Skin epidermis (tissue), 12 donors: ENCODE data around the gene GAS1.

Source experiments
- H3K27ac ChIP-seq, 21 experiments: fragments of 200-600 bp; sonication (generic) in 11 of 21; one replicate each; pipeline ENCODE4 v1.5.0; 2020; ENCODE audit warnings: mild to moderate bottlenecking in 3 of 21, inconsistent platforms in 2 of 21, moderate library complexity in 2 of 21
- H3K4me3 ChIP-seq, 7 experiments: fragments of 200-600 bp; sonication (generic) in 2 of 7; one replicate each; pipeline ENCODE4 v1.5.0; 2020; ENCODE audit warnings: inconsistent platforms in 2 of 7, mild to moderate bottlenecking in 2 of 7, moderate library complexity in 1 of 7

Gene GAS1

DNA sequence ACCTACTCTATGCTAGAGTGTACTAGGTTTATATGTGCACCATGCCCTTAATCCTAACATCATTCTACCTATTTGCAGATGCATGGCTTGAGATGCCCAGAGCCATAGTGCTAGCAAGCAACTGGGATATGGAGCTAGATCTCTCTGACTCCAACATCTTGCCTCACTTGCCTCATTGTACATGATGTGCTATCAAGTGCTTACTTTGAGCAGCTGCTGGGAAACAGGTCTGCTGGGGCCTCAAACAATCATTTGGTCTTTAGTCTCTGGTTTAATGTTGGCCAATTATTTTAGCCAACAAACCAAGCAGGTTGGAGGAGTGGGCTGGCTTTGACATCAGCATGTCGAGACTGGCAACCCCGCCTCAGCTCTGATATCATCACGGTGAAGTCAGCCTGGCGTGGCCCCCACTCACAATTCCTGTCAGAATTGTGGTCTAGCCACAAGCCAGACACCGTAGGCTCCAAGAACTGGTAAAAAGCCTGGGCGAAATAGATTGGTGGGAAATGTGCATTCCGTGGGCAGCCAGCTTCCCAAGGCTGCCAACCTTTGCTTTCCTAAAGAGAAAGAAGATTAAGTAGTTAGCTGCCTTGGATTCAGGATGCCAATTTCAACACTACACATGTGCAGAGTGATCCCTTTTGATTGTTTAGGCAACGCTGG lies 21.1 kb upstream of the GAS1 start:
- Histone ChIP-seq H3K4me3 (no peak overlapping the region), H3K27ac (peak overlapping the region in 8 of 21 experiments; percentile 5 to 79 (median 55))

DNA sequence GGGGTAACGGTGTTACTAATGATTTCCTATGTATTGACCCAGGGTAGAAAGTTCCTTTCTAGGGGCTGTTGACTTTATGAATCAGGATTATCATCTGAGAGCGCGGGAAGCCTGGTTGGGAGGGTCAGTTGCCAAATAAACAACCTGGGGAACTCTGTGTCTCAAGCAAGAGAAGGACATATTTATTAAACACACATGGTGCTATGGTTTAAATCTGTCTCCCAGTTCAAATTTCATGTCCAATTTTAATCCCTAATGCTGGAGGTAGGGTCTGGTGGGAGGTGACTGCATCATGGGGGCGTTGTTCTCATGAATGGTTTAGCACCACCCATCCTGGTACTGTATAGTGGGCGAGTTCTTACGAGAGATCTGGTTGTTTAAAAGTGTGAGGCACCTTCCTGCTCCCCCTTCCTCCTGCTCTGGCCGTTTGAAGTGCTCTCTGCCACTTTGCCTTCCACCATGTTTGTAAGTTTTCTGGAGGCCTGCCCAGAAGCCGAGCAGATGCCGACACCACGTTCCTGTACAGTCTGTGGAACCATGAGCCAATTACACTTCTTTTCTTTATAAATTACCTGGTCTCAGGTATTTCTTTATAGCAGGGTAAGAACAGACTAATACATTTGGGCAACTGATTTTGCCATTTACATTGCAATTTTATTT lies 19.7 kb upstream of the GAS1 start:
- H3K27ac ChIP-seq = peak overlapping the region in 10 of 21 experiments; percentile 6 to 39 (median 30)
- no peak overlapping the region for H3K4me3 ChIP-seq

DNA sequence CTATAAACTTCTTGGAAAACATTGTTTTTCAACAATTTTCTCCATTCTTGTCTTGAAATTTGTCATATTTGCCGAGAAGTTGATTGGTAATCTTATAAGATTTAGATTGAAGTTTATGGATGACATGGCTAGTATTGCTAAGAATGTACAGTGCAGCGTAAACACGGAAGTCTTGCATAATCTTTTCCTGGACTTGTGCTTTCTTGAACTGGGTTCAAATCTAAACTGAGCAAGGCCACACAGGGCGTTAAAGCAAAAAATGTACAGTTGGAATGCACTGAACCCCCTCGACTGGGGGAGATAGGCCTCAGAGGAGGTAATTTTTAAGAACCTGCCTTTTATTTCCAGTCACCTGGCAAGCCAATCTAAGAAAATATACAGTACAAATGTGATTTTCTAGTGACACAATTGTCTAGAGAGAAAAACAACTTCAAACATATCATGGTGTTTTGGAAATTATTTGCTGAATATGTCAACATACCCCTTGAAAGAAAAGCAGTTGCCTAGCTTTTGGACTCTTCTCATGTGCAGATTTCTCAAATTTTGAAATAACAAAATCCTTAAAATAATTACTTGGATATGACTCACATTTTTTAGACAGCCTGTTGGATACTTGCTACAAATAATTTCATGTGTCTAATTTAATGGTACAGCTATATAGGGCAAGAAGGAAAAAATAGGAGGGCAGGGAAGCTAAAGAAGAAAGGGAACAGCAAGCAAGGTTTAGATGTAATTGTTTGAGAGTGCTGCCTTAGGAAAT lies 18.5 kb upstream of the GAS1 start:
- Histone ChIP-seq H3K27ac (peak overlapping the region in 10 of 21 experiments; percentile 8 to 75 (median 32)), H3K4me3 (no peak overlapping the region)

DNA sequence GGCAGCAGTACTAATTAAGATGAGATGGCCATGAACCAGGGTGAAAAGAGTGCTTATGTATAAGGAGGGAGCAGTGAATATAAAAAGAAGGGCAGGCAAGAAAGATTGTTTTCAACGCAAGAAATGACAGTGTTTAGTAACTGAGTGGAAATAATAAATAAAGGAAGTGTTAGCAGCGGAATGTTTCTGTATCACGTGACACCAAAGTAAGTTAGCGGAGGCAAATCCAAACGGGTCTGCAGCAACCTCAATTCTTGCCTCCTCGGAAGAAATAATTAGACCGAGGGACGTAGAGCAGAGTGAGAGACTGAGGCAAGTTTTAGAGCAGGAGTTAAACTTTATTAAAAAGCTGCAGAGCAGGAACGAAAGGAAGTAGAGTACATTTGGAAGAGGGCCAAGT lies 15.4 kb upstream of the GAS1 start:
- H3K4me3 ChIP-seq = no peak overlapping the region
- no peak overlapping the region for H3K27ac ChIP-seq

DNA sequence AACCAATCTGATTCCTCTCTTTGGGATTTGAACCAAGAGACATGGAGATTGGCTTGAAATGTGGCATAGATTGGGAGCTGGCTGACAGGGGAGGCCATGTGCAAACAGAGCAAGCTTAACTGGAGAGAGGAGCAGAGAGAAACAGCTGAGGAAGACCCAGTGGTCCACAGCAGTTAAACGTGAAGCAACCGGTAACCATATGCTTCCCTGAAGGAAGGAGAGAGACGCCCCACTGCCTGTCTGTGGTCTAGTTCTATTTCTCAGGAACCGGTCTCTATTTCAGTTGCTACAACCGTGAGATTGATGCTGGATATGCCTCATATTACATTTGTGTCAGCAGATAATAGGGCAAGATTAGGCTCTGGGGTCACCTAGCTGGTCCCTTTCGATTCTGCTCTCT lies 13.6 kb upstream of the GAS1 start:
- no peak overlapping the region for H3K27ac ChIP-seq
- no peak overlapping the region for H3K4me3 ChIP-seq

DNA sequence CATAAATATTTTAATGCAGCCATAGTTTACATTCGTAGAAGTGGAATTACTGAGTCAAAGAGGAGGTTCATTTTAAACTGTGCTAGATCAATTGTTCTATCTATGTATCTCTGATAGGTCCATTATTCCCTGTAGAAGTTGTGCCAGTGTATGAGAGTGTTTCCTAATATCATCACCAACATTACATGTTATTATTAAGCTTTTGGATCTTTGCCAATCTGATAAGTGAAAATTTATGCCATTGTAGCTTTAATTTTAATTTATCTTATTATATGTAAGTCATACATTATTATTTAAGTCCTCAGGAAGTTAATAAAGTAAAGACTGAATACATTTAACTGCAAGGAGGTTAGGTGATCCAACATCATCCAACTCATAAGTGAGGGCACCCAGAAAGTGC lies 10.9 kb upstream of the GAS1 start:
- H3K4me3 ChIP-seq = no peak overlapping the region
- no peak overlapping the region for H3K27ac ChIP-seq

DNA sequence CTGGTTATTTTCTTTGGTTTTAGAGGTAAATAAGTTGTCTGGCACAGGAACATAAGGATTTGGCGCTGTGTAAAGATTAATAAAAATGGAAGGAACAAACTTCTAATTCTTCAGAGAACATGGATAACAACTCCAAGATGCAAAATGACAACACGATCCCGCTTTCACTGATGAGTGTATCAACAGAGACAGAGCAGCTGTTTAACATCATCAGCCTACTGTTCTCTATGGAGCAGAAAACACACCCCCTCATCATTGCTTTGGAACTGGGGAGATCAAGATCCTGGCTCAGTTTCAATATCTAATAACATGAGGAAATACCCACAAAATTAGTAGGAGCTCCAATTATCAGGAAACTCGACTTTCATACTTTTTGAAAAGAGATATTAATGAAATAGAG lies 8.3 kb upstream of the GAS1 start:
- H3K4me3 ChIP-seq = no peak overlapping the region
- H3K27ac ChIP-seq = no peak overlapping the region

DNA sequence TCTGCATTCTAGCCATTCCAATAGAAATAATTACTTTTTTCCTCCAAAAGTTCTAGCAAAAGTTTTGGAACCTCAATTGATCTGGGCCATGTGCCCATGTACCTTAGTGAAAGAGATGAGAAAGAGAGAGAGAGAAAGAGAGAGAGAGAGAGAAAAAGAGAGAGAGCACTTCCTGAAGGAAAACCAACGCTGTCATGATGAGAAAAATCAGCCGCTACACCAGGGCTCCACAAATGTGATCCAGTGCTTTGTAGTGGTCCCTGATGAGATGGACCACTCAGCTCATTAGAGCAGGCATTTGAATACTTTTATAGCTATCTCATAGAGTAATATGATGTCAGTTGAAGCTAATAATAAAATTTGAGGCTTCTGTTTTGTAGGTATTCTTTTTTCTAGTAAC lies 7.7 kb upstream of the GAS1 start:
- H3K27ac ChIP-seq = no peak overlapping the region

DNA sequence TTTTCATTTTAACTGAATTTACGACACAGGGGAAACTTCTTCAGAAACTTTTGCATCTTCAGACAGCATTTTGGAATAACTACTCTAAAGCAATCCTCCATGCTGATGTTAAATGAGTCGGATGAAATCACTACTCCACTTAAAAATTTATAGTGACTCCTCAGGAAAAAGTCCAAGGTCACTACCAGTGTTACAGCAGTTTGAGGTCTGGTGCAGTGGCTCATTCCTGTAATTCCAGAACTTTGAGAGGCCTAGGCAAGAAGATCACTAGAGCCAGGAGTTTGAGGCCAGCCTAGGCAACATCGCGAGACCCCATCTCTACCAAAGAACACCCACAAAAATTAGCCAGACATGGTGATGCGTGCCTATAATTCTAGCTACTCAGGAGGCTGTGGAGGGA lies 5.9 kb upstream of the GAS1 start:
- no peak overlapping the region for H3K27ac ChIP-seq
- no peak overlapping the region for H3K4me3 ChIP-seq

More for the DNA sequence above, 7.7 kb upstream of the GAS1 start:
- H3K4me3 ChIP-seq = no peak overlapping the region

DNA sequence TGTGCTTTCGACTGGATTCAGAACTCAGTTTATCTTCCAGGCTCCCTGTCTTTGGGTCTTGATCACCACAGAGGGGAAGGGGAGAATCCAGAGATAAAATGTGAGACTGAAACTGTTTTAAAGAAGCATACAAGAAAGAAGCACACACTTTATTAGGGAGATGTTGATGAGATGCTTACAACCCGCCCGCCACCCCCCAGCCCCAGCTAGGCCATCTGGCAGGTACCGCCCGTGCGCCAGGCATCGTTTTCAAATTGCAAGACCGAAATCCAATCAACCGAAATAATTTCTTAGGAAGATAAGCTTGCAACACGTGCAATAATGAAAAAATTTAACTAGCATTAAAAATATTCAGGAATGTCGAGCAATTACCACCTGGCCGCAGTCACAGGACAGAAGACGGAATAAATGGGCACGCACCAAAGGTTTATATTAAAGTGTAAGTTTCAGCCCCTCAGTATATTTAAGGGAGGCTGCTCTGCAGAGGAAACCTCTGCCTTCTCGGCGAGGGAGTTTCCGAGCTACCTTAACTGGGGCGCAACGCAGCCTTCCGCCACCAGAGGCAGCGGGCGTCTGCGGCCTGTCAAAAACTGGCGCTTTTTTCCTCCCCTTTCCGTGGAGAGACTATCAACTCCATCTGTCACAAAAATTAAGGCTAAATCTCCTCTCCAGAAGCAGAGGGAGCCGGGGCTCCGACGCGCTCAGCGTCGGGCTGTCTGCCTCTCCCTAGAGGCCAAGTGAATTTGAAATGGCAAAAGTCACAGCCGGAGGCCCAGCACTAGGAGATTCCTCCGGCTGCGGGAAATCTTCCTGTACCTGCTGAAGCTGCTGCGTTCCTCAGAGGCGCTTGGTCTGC lies 996 bp upstream of the GAS1 start:
- peak overlapping the region; percentile 57 to 85 (median 72) for H3K4me3 ChIP-seq
- peak overlapping the region in 20 of 21 experiments; percentile 25 to 96 (median 88) for H3K27ac ChIP-seq

DNA sequence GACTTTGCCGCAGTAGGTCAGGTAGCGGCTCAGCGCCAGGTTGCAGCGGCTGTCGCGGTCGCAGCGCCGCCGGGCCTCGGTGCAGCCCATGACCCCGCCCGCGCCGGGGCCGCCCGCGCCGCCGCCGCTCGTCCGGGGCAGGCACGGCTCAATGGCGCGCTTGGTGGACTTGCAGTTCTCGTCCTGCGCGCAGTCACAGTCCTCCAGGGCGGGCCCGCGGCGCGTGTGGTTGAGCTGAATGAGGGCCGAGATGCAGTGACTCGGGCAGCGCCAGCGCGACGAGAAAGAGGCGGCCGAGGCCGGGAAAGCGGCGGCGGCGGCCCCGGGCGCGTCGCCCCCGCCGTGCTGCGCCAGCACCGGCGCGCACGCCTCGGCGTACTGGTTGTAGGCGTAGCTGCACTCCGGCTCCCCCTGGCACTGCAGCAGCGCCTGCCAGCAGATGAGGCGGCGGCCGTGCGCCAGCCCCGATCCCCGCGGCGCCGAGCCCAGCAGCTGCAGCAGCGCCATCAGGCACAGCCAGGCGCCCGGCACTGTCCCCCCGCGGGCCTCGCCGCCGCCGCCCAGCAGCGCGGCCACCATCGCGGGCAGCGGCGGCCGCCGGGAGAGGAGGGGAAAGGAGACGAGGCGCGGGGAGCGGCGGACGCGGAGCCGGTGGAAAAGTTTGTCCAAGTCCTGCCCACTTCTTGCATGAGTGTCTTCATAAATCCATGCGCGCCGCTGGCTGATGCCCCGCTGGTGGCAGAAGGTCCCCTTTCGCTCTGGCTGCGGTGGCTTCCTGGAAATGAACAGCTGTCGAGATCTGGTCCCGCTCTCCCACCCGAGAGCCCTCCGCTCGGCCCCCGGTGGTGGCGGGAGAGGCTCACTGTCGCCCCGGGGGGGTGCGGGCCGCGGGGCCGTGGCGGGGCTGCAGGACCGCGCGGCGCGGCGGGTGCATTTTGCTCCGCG lies 833 bp downstream of the GAS1 start:
- H3K4me3 ChIP-seq = peak overlapping the region; percentile 57 to 85 (median 72)

DNA sequence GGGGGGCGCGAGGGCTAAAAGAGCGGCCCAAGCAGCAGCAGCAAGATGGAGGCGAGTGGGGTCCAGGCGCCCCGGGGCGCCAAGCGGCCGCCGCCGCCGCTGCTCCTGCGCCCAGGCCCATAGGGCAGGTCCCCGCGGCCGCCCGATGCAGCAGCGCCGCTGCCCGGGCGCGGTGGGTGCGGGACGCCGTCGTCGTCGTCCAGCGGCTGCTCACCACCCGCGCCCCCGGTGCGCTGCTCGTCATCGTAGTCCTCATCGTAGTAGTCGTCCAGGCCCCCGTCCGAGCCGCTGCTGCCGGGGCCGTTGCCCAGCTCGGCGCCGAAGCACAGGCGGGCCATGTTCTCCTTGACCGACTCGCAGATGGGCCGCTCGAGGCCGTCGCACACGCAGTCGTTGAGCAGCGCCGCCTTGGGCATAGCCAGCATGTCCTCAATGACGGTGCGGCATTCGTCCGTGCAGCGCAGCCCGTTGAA lies 1.5 kb downstream of the GAS1 start:
- H3K4me3 ChIP-seq = peak overlapping the region; percentile 57 to 85 (median 72)

More for the DNA sequence above, 833 bp downstream of the GAS1 start:
- H3K27ac ChIP-seq = peak overlapping the region; percentile 14 to 96 (median 88)

DNA sequence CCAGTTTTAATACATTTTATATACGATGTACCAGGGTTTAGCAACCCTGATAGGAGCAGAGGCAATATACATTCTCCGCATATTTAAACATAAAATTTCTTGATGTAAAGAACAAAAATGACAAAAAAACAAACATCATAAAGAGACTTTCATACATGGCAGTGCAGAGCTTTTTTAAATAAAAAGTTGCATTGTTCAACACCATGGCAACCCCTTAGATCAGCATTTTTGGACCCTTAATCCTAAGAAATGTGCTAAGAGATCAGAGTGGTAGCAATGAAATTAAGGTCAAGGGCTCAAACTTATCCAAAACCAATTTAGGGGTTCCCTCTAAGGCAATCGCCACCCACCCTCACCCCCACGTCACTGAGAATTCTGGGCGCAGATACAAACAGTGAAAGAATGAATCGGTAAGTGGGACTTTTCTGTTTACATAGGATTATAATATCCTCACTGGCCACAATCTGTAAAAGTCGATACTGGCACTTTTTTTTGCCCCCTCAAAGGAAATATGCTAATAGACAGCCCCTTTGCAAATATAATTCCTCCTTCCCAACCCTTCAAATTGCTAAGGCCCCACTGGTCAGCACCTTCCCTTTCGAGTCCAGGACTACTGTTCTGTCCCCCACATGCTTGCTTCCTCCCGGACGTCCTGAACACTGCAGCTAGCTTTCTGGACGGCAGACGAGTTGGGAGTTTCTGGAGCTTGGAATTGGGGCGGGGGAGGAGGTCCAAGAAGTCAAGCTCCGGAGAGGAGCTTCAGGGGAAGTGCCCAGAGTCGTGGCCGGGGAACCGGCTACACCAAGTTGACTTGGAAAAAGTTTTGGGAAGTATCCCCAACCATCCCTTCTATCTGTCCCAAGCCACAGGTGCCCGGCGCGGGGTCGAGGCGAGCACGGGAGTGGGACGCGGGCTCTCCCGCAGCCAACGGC lies 2.2 kb downstream of the GAS1 start:
- Histone ChIP-seq H3K27ac (peak overlapping the region; percentile 14 to 96 (median 88)), H3K4me3 (peak overlapping the region; percentile 57 to 85 (median 72))

More for the DNA sequence above, 1.5 kb downstream of the GAS1 start:
- peak overlapping the region; percentile 14 to 96 (median 88) for H3K27ac ChIP-seq

DNA sequence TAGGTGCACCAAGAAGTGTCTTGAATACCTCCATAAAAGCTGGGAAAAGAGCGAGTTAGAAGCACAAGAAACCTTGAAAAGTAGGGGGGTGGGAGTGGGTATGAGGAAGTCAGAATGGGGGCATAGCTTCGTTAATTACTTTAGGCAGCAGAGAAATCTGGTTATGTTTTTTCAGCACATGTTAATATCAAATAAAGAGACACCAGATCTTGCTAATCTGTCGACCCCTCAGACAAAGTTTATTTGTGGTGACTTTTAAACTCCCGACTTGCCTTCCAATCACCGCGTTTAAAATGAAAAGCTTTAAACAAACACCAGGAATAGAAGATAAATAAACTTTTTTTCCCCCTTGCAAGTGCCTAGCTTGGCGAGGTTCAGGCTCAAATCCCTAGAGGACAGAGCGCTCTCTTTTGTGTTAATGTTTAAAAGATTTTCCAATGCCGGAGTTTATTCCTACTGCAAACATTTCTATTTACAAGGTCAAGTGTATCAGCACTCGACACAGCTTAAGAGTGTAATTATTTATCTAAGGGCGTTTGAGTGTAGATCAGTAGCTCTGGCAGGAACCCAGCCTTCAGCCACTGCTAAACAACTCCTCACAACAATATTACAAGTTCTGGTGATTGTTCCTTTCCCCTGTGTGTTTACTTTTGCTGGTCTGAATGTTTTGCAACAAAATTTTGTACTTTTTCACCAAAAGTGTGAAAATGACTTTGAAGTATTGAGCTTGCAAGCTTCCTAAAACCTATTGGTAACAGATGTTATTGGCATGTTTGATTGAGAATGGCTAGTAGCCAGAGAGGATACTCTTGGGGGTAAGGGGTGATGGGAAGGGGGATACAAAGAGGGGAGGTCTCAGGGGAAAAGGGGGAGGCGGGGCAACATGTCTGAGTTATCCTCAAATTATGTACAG lies 3.8 kb downstream of the GAS1 start:
- Histone ChIP-seq H3K4me3 (peak overlapping the region in 2 of 7 experiments; percentile 66 to 85), H3K27ac (peak overlapping the region in 8 of 21 experiments; percentile 4 to 92 (median 30))

DNA sequence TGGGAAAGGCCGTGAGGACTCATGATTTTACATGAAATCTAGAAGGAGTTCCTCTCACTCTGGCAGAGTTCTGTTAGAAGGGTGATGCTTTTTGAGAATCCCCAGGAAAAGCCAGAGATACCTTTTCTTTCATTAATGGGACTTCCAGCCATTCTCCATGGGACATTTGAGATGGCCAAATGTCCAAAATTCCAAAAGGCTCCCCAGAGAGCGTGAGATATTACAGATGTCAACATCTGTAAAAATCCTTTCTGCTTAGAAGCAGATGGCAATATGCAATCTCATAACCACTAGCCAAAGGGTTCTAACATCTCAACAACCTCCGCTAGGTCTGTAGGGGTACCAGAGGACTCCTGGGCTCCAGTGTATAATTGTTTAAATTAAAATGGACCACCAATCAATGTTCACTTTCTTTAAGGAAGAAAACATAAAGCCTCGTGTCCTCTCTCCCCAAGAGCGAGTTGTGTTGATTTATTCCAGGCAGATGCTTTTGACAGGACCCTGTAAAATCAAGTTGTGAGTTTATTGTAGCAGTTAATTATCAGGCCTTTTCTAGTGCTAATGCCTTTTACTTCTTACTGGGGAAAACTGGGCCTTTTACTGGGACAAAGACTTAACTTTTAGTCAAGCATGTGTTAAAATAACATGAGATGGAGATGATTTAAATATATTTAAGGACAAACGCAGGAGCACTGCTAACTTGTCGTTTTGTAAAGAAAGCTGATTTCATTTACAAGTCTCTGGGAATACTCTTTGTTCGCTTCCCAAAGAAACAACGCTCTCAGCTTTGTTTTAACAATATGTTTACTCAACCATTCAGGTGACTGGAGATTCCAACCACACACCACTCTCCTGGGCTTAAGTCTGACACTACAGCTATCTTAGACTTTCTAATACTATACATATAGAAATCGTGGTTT lies 4.8 kb downstream of the GAS1 start:
- no peak overlapping the region for H3K4me3 ChIP-seq
- H3K27ac ChIP-seq = peak overlapping the region in 5 of 21 experiments; percentile 4 to 43 (median 24)
